ENCODE measurements around the gene GJC1.

GJC1 gene

DNA sequence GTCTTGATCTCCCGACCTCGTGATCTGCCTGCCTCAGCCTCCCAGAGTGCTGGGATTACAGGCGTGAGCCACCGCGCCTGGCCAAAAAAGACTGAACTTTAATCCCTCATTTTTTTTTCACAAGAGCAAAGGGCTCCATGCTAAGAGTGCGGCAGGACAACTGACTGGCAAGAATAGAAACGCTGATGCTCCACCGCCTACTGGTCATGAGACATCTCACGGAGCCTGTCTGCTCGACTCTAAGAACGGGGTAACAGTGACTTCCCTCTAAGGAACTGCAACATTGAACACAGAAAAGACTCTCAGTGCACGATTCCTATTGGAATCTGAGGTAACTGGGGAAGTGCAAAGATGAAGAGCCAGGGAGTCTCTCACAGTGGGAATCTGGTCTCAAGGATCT is 41.5 kb upstream of the GJC1 start:
- H3K4me3 ChIP-seq (ENCODE audit: low read depth, low read length) = no peak overlapping the region
- no peak for DNase-seq (ENCODE audit: low read depth)
- no peak for TF ChIP-seq CTCF (IDR thresholded peaks at IDR 0.05; ENCODE audit: low read depth, low read length, missing control alignments)

DNA sequence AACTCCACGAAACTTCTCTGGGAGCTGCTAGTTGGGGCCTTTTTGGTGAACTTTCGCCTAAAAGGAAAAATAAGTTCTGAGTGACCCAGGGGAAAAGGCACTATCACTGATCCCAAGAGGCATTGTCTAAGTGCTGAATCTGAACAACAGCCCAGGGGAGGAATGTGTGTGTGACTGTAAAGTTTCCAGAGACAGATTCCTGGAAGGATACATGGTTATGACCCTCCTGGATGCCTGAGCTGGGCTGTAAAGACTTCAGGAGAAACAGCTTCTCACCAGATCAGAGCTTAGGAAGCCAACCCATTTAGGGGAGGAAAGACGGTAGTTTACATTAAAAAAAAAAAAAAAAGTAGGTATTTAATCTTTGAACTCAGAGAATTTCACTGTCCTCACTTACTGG is 37.8 kb upstream of the GJC1 start:
- H3K4me3 ChIP-seq (ENCODE audit: low read depth, low read length) = no peak overlapping the region
- no peak for TF ChIP-seq CTCF (IDR thresholded peaks at IDR 0.05; ENCODE audit: low read depth, low read length, missing control alignments)
- DNase-seq (ENCODE audit: low read depth) = no peak

DNA sequence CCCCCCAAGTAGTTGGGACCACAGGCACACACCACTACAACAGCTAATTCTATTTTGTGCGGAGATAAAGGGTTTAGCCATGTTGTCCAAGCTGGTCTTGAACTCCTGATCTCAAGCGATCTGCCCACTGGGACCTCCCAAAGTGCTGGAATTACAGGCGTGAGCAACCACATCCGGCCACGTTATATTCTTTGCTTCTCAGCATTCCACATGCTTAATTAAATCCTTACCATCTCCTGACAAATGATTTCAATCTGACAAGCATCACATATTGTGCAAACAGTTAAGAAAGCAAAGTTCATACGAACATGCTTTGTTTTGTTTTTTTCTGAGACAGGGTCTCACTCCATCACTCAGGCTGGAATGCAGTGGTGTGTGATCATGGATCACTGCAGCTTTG is 35.8 kb upstream of the GJC1 start:
- DNase-seq (ENCODE audit: low read depth) = no peak

DNA sequence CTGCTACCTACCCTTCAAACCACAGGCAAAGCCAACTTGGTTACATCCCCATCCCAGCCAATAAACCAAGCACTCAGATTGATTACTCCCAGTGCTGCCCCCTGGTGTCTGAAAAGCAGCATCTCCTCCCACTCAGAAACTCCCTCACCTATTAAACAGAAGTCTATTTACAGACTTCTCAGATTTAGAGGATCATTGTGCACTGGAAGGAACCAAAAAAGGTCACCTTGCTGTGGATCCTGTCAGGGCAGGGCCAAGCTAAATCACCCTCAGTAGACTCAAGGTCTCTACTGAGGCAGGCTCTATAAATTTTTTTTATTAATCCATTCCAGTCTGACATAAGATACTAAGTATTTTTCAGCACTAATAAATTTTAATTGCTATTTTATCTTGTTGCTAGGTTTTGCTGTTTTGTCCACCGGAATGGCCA is 35.2 kb upstream of the GJC1 start:
- TF ChIP-seq CTCF (IDR thresholded peaks at IDR 0.05; ENCODE audit: low read depth, low read length, missing control alignments) = peak; percentile 76
- DNase-seq (ENCODE audit: low read depth) = peak; percentile 29
- H3K4me3 ChIP-seq (ENCODE audit: low read depth, low read length) = no peak overlapping the region

More for the DNA sequence above, 35.8 kb upstream of the GJC1 start:
- no peak overlapping the region for H3K4me3 ChIP-seq (ENCODE audit: low read depth, low read length)
- TF ChIP-seq CTCF (IDR thresholded peaks at IDR 0.05; ENCODE audit: low read depth, low read length, missing control alignments) = no peak

DNA sequence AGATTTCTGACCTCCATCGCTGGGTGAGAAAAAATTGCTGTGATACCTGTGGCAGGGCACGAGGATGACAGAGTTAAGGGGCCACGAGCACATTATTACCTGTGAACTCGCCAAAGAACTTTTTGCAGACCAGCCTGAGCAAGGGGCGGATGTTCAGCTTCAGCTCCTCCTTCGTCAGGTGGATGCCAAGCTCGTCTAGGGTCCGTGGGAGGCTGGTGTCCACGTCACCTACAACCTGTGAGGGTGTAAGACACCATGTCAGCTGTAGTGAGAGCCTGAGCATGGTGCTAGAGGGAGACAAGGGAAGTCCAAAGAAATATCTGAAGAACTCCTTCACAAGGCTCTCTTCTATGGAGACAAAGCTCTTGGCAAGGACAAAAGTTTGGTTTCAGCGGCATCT is 34.7 kb upstream of the GJC1 start:
- TF ChIP-seq CTCF (IDR thresholded peaks at IDR 0.05; ENCODE audit: low read depth, low read length, missing control alignments) = no peak
- DNase-seq (ENCODE audit: low read depth) = no peak
- no peak overlapping the region for H3K4me3 ChIP-seq (ENCODE audit: low read depth, low read length)

DNA sequence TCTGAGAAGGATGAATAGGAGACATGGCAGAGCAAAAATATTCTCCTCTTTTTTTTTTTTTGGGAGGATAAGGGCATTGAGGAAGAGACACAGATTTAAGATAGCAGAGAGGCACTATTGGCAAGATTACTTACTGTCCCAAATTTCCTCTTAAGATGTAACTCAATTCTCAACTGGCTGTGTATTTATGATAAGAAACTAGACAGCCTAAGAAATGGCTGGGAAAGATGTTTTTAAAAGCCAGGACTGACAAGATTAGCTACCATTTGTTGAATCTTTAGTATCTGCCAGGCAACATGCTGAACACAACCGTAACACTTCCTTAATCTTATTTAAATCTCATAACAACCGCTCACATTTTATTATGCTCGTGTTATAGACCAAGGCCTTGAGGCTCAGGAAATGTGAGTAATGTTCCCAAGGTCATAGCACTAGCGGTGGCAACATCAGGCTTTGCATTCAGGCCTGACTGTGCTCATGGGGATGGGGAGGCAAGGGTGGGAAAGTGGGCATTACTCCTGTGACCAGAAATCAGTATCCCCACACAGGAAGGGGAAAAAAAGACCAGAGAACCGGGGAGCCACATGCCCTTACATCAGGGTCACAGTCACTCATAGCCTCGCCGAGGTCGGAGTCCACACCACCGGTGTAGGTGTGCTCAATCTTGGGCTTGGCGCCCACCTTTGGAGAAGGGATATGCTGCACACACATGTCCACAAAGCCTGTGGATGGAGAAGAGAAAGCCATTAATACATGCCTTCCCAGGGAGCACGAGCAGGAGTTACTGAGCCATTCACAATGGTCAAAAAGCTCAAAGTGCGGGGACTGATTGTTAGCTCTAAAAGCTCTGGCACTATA is 33.2 kb upstream of the GJC1 start:
- no peak for DNase-seq (ENCODE audit: low read depth)
- TF ChIP-seq CTCF (IDR thresholded peaks at IDR 0.05; ENCODE audit: low read depth, low read length, missing control alignments) = no peak
- no peak overlapping the region for H3K4me3 ChIP-seq (ENCODE audit: low read depth, low read length)
